KOPT-K1 (cell line): ENCODE data around the gene COLGALT1.
"Not testable (repeated sequence)": the region's sequence is repeated elsewhere in the genome, so short reads cannot be mapped to it uniquely, and the experiment has no call there.

ENCODE experiments used
- H3K27ac ChIP-seq: fragments of 200-600 bp; sonication (generic); 2 replicates; pipeline ENCODE4 v1.5.1; 2016; ENCODE audit warnings: antibody characterized with exemption, mild to moderate bottlenecking, low read depth, low read length; ENCODE audit not compliant: poor library complexity, severe bottlenecking
- H3K36me3 ChIP-seq: fragments of 200-600 bp; sonication (generic); 2 replicates; pipeline ENCODE4 v1.5.1; 2017; ENCODE audit warnings: antibody characterized with exemption, mild to moderate bottlenecking, low read length, moderate library complexity; ENCODE audit not compliant: insufficient read depth
- H3K9me3 ChIP-seq: fragments of 200-600 bp; sonication (generic); 2 replicates; pipeline ENCODE4 v1.5.1; 2017; ENCODE audit warnings: antibody characterized with exemption, low read length, mild to moderate bottlenecking; ENCODE audit not compliant: insufficient read depth, poor library complexity, severe bottlenecking

Gene COLGALT1

DNA sequence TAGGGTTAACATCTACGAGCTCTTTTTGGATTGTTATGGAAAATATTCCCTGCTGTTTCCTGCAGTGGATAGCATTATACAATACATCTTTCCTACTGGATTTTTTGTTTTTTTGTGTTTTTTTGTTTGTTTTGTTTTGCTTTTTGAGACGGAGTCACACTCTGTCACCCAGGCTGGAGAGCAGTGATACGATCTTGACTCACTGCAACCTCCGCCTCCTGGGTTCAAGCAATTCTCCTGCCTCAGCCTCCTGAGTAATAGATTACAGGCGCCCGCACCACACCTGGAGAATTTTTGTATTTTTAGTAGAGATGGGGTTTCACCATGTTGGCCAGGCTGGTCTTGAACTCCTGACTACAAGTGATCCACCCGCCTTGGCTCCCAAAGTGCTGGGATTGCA is 29.9 kb downstream of the COLGALT1 start:
- H3K9me3 ChIP-seq, H3K27ac ChIP-seq: not testable (repeated sequence)
- peaks cover 30% of the 10 kb centered on the region for H3K36me3 ChIP-seq

DNA sequence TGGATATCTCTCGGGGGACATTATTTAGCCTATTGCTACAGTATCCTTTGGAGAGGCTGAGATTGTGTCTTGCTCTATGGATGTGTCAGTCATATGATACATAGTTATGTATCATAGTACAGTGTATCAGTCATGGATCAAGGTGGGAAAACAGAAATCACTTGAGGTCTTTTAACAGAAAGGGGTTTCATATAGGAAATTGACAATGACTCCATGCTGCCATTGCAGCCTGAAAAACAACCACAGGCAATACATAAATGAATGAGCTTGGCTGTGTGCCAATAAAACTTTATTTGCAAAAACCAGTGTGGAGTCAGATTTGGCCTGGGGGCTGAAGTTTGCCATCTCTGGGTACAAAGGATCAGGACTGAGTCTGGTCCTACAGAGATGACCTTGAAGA is 35.4 kb downstream of the COLGALT1 start:
- H3K9me3 ChIP-seq, result no peaks in the 10 kb centered on the region
- H3K27ac ChIP-seq, result no peak overlapping the region
- no peaks in the 10 kb centered on the region for H3K36me3 ChIP-seq

GRCh38 chr19:17594296-17594695 is 38.8 kb downstream of the COLGALT1 start:
- H3K36me3 ChIP-seq, H3K9me3 ChIP-seq: not testable (repeated sequence)

DNA sequence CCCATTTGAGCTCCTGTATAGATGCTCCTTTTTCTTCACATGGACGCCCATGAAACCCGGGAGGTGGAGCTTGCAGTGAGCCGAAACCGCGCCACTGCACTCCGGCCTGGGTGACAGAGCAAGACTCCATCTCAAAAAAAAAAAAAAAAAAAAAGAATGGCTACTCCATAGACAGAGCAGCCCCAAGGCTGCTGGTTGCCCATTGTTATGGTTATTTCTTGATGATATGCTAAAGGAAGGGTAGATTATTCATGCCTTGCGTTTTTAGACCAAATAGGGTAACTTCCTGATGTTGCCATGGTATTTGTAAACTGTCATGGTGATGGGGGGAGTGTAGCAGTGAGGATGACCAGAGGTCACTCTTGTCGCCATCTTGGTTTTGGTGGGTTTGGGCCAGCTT is 42.6 kb downstream of the COLGALT1 start:
- H3K27ac ChIP-seq, H3K36me3 ChIP-seq, H3K9me3 ChIP-seq: not testable (repeated sequence)

More at GRCh38 chr19:17594296-17594695, 38.8 kb downstream of the COLGALT1 start:
- H3K27ac ChIP-seq, result not testable (repeated sequence)

DNA sequence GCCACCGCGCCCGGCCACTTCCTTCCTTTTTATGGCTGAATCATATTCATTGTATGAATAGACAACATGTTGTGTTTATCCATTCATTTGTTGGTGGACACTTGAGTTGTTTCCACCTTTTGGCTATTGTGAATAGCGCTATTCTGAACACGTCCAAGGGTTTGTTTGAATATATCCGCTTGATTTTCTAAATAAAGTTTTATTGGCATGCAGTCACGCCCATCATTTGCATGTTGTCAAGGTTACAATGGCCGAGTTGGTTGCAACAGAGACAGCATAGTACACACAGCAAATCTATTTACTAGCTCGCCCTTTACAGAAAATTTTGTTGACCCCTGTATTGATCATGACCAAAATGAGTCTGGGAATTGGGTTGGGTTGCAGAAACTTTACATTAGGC is 43.5 kb downstream of the COLGALT1 start:
- no peaks in the 10 kb centered on the region for H3K36me3 ChIP-seq
- no peak overlapping the region for H3K27ac ChIP-seq
- H3K9me3 ChIP-seq, result no peaks in the 10 kb centered on the region

DNA sequence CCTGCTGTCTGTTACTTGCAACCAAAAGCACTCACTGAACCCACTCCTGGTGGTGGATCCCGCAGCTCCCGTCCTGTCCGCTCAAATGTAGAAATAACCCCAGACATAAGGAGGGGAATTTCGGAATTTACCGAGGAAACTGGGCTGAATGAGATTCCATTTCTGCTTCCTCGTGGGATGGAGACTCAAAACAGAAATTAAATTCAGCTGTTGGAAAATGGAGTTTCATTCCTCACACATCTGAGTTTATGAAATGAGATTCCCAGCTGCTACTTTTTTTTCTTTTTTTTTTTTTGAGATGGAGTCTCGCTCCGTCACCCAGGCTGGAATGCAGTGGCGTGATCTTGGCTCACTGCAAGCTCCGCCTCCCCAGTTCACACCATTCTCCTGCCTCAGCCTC is 44.3 kb downstream of the COLGALT1 start:
- Histone ChIP-seq H3K36me3 (no peaks in the 10 kb centered on the region), H3K9me3 (no peaks in the 10 kb centered on the region), H3K27ac (no peak overlapping the region)

- Histone ChIP-seq H3K9me3 (no peaks in the 10 kb centered on the region), H3K36me3 (no peaks in the 10 kb centered on the region), H3K27ac (no peak overlapping the region)
These were observed 46.2 kb downstream of the COLGALT1 start for GRCh38 chr19:17601683-17602082.

DNA sequence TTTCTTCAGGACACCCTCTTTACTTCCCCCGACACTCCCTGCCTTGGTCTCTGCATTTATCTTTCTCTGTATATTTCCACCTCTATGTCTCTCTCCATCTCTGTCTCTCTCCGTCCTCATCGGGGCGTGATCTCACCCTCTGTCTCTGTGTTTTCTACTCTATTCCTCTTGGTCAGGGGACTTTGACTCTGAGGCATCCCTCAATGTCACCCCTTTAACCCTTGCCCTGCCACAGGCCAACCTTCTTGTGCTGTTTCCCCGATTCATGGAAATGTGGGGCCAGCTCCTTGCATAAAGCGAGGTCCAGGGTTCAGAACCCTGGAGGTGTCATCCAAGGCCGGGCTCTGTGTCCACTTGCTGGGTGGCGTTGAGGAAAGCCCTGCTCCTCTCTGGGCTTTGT is 46.8 kb downstream of the COLGALT1 start:
- Histone ChIP-seq H3K9me3 (no peaks in the 10 kb centered on the region), H3K27ac (no peak overlapping the region), H3K36me3 (no peaks in the 10 kb centered on the region)

DNA sequence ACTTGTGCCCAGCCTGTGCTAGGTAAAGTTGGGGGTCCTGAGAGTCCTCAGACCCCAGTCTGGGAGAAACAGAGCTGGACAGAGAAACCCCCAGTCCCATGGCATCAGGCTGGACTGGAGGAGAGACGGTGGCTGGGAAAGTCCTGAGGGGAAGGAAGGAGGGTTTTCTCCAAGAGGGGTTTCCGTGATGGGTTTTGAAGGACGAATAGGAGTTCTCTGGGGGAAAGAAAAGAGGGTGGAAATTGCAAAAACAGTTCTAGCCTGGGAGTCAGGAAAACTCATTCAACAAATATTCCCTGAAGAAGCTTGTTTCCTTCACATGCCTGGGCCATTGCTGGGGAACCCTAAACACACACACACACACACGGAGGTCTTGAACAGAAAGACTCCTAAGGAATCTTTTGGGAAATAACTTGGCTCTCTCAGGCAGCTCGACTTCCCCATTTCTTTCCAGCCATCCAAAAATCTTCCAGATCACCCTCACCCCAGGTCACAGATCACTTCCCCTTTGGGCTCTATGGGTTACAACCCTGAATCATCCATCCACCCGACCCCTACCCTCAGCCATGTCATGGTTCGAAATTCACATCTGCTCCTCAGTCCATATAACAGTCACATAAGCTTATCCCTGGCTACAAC is 47.5 kb downstream of the COLGALT1 start:
- Histone ChIP-seq H3K9me3 (no peaks in the 10 kb centered on the region), H3K36me3 (no peaks in the 10 kb centered on the region)

DNA sequence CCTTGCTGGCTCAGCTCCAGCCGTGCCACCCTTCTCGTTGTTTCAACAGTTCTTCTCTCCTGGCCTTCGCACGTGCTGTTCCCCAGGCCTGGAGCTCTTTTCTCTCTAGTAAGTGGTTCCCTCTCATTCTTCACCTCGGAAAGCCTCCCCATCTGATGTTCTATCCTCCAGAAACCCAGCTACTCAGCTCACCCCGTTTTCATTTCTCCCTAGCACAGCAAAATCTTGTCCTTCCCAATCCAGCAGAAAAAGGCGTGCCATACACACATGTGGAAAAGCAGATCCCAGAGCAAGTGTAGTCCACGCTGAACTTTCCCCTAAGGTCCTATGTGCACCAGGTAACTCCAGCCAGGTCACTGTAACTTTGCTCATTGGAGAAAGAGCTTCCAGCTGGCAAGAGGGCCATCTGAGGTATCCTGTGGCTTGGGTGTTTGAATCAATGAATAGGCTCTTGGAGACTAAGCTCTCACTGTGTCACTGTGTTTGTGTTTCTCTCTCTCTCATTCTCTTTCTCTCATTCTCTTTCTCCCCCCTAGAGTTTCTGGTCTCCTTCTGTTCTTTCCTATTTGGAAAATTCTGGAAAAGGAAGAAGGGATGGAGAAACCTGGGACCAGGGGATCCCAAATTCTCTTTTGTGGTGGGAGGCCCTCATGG is 49.0 kb downstream of the COLGALT1 start:
- H3K36me3 ChIP-seq, result no peaks in the 10 kb centered on the region
- H3K27ac ChIP-seq, result no peak overlapping the region
- no peaks in the 10 kb centered on the region for H3K9me3 ChIP-seq

More for the DNA sequence above, 47.5 kb downstream of the COLGALT1 start:
- H3K27ac ChIP-seq, result no peak overlapping the region

DNA sequence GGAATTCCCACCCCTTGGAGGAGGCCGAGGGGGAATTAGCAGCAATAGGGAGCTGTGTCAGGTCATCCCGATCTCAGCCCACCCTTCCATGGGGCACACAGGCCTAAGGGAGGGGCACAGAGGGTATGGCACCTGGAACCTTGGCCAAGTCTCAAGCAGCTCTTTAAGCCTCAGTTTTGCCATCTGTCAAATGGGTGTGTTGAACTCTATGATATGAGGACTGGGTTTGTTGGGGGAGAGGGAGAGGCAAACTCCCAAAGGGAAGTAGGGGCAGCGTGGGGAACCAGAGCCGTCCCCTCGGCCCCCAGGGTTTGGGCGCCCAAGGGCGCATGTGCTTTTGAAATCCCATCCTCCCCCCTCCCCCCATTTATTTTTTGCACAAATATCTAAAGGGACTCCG is 49.7 kb downstream of the COLGALT1 start:
- H3K36me3 ChIP-seq, result no peaks in the 10 kb centered on the region
- no peaks in the 10 kb centered on the region for H3K9me3 ChIP-seq
- no peak overlapping the region for H3K27ac ChIP-seq

- Histone ChIP-seq H3K9me3 (no peaks in the 10 kb centered on the region), H3K36me3 (no peaks in the 10 kb centered on the region), H3K27ac (no peak overlapping the region)
These were observed 50.5 kb downstream of the COLGALT1 start for GRCh38 chr19:17605761-17606589.

DNA sequence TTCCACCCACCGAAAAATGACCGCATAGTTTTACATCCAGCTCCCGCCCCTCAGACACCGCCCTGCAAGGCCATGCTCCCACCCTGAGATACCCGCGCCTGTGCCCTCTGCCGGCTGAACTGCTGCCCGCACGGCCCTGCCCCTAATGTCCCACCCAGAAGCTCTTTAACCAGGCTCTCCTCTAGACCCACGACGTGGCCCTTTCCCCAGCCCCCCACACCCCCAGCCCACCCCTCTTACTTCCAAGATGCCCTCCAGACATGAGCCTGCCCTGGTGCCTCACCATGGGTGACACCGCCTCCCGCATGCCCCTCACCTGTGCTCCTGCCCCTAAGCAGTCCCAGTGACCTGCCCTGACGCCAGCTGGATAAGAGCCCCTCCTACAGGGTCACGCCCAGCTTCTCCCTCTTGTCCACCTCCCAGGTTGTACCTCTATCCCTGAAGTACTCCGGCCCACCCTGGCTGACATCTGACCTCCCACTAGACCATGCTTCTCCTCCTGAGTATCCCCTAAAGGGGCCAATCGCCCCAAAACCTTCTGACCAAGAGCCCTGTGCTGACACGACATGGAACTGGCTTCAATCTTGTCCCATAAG is 51.2 kb downstream of the COLGALT1 start:
- no peaks in the 10 kb centered on the region for H3K36me3 ChIP-seq
- H3K27ac ChIP-seq, result no peak overlapping the region
- H3K9me3 ChIP-seq, result no peaks in the 10 kb centered on the region

DNA sequence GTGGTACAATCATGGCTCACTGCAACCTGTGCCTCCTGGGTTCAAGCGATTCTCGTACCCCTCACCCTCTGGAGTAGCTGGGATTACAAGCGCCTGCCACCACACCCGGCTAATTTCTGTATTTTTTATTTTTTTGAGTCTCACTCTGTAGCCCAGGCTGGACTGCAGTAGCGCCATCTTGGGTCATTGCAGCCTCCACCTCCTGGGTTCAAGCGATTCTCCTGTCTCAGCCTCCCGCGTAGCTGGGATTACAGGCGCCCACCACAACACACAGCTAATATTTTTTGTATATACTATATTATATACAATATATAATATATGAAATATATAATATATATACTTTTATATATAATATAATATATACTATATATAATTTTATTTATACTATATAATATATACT is 52.5 kb downstream of the COLGALT1 start:
- H3K27ac ChIP-seq, result no peak overlapping the region
- H3K36me3 ChIP-seq, result no peaks in the 10 kb centered on the region
- H3K9me3 ChIP-seq, result no peaks in the 10 kb centered on the region

- H3K27ac ChIP-seq, result no peak overlapping the region
- no peaks in the 10 kb centered on the region for H3K36me3 ChIP-seq
- no peaks in the 10 kb centered on the region for H3K9me3 ChIP-seq
These were observed 54.9 kb downstream of the COLGALT1 start for GRCh38 chr19:17610384-17610783.
